Peyer's patch (tissue), 4 donors: ENCODE results near the gene SH3BGR.

ENCODE experiments used
- POLR2A ChIP-seq, 2 donors: fragments of 450-650 bp; IDR thresholded peaks; one replicate each; pipeline ENCODE4 v1.5.1; 2017; ENCODE audit warnings: antibody characterized with exemption in 2 of 2, mild to moderate bottlenecking in 2 of 2, moderate library complexity in 2 of 2
- TF ChIP-seq, protein P1 (sequence below), 6 experiments: fragments of 450-650 bp in 4 of 6; fragments of 200-600 bp in 2 of 6; sonication (generic) in 1 of 6; IDR thresholded peaks; one replicate each; pipeline ENCODE4 v1.5.1; 2017 to 2019; ENCODE audit warnings: antibody characterized with exemption in 6 of 6, mild to moderate bottlenecking in 3 of 6, moderate library complexity in 1 of 6

DNA sequence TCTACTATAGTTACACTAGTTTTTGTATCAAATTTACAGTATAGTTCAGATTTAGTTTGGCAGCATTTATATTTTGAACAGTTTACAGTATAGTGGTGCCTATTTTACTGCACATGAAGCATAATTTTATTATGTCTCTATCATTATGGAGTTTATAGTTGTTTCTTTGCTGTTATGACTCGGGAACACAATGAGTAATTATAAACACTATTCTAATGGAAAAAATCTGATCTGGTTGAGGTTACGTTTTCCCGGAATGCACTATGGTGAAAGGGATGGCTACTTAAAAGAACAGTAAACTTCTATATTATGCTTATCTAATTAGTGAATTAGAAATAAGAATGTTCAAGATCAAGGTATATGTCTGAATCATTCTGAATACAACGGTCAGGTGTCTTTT lies 16.8 kb upstream of the SH3BGR start:
- TF ChIP-seq, protein P1, sequence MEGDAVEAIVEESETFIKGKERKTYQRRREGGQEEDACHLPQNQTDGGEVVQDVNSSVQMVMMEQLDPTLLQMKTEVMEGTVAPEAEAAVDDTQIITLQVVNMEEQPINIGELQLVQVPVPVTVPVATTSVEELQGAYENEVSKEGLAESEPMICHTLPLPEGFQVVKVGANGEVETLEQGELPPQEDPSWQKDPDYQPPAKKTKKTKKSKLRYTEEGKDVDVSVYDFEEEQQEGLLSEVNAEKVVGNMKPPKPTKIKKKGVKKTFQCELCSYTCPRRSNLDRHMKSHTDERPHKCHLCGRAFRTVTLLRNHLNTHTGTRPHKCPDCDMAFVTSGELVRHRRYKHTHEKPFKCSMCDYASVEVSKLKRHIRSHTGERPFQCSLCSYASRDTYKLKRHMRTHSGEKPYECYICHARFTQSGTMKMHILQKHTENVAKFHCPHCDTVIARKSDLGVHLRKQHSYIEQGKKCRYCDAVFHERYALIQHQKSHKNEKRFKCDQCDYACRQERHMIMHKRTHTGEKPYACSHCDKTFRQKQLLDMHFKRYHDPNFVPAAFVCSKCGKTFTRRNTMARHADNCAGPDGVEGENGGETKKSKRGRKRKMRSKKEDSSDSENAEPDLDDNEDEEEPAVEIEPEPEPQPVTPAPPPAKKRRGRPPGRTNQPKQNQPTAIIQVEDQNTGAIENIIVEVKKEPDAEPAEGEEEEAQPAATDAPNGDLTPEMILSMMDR (IDR thresholded peaks at IDR 0.05): no peak
- no peak for TF ChIP-seq POLR2A (IDR thresholded peaks at IDR 0.05)
